GM23338 (cell line): ENCODE results near the gene ZNG1C.
"Not testable (repeated sequence)": the region's sequence is repeated elsewhere in the genome, so short reads cannot be mapped to it uniquely, and the experiment has no call there.

ENCODE experiments used
- CREB1 ChIP-seq: fragments of 250-450 bp; sonication (Bioruptor Pico); IDR thresholded peaks from 2 replicates; pipeline ENCODE4 v1.5.0; 2020; ENCODE audit warnings: low read depth, mild to moderate bottlenecking, moderate library complexity
- EZH2 ChIP-seq: fragments of 200-600 bp; sonication (generic); IDR thresholded peaks from one replicate; pipeline ENCODE4 v1.8.0; 2017; ENCODE audit warnings: antibody characterized with exemption, mild to moderate bottlenecking, low read depth; ENCODE audit not compliant: unreplicated experiment
- EZH2phosphoT487 ChIP-seq: fragments of 200-600 bp; sonication (generic); IDR thresholded peaks from one replicate; pipeline ENCODE4 v1.8.1; 2018; ENCODE audit warnings: antibody characterized with exemption; ENCODE audit not compliant: unreplicated experiment
- POLR2AphosphoS5 ChIP-seq: IDR thresholded peaks from 2 replicates; pipeline ENCODE4 v1.6.1; 2016; ENCODE audit warnings: antibody characterized with exemption, low read depth
- ZNF331 ChIP-seq: fragments of 250-450 bp; sonication (Bioruptor Pico); IDR thresholded peaks from 2 replicates; pipeline ENCODE4 v1.5.0; 2020; ENCODE audit warnings: low read depth, mild to moderate bottlenecking, moderate library complexity
- TF ChIP-seq, protein P1 (sequence below), 2 experiments: fragments of 200-600 bp in 1 of 2; sonication (generic) in 1 of 2; conservative IDR thresholded peaks; 2 replicates each; pipeline versions ENCODE4 v1.5.1 to v1.6.1; 2016 to 2017; ENCODE audit warnings: antibody characterized with exemption in 2 of 2, low read depth in 2 of 2, mild to moderate bottlenecking in 2 of 2, moderate library complexity in 1 of 2
- TF ChIP-seq, protein P2 (sequence below): IDR thresholded peaks from one replicate; pipeline ENCODE4 v1.6.1; 2018; ENCODE audit warnings: antibody characterized with exemption; ENCODE audit not compliant: unreplicated experiment

- TF ChIP-seq, protein P1, sequence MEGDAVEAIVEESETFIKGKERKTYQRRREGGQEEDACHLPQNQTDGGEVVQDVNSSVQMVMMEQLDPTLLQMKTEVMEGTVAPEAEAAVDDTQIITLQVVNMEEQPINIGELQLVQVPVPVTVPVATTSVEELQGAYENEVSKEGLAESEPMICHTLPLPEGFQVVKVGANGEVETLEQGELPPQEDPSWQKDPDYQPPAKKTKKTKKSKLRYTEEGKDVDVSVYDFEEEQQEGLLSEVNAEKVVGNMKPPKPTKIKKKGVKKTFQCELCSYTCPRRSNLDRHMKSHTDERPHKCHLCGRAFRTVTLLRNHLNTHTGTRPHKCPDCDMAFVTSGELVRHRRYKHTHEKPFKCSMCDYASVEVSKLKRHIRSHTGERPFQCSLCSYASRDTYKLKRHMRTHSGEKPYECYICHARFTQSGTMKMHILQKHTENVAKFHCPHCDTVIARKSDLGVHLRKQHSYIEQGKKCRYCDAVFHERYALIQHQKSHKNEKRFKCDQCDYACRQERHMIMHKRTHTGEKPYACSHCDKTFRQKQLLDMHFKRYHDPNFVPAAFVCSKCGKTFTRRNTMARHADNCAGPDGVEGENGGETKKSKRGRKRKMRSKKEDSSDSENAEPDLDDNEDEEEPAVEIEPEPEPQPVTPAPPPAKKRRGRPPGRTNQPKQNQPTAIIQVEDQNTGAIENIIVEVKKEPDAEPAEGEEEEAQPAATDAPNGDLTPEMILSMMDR (conservative IDR thresholded peaks at IDR 0.05; ENCODE audit: low read depth in 2 of 2): not testable (repeated sequence)
- TF ChIP-seq EZH2; CREB1 (CRISPR knock-in tag); ZNF331 (CRISPR knock-in tag); EZH2phosphoT487; POLR2AphosphoS5: not testable (repeated sequence)
- TF ChIP-seq, protein P2, sequence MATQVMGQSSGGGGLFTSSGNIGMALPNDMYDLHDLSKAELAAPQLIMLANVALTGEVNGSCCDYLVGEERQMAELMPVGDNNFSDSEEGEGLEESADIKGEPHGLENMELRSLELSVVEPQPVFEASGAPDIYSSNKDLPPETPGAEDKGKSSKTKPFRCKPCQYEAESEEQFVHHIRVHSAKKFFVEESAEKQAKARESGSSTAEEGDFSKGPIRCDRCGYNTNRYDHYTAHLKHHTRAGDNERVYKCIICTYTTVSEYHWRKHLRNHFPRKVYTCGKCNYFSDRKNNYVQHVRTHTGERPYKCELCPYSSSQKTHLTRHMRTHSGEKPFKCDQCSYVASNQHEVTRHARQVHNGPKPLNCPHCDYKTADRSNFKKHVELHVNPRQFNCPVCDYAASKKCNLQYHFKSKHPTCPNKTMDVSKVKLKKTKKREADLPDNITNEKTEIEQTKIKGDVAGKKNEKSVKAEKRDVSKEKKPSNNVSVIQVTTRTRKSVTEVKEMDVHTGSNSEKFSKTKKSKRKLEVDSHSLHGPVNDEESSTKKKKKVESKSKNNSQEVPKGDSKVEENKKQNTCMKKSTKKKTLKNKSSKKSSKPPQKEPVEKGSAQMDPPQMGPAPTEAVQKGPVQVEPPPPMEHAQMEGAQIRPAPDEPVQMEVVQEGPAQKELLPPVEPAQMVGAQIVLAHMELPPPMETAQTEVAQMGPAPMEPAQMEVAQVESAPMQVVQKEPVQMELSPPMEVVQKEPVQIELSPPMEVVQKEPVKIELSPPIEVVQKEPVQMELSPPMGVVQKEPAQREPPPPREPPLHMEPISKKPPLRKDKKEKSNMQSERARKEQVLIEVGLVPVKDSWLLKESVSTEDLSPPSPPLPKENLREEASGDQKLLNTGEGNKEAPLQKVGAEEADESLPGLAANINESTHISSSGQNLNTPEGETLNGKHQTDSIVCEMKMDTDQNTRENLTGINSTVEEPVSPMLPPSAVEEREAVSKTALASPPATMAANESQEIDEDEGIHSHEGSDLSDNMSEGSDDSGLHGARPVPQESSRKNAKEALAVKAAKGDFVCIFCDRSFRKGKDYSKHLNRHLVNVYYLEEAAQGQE: not testable (repeated sequence)
Measured at GRCh38 chr9:68303771-68304170, 62.0 kb downstream of the ZNG1C start.
